ENCODE measurements around the gene ZNF335. TPM values are rescaled to one million over a fixed set of nuclear protein-coding genes. Genes with fewer than 3 reads are reported as not detected.

Gene ZNF335
- total and polyA plus RNA-seq, 2 of the 13 experiments (the other 11 are each of a cell fraction or from before 2014, with no cell fraction given) = 9.7 to 13.7 TPM

DNA sequence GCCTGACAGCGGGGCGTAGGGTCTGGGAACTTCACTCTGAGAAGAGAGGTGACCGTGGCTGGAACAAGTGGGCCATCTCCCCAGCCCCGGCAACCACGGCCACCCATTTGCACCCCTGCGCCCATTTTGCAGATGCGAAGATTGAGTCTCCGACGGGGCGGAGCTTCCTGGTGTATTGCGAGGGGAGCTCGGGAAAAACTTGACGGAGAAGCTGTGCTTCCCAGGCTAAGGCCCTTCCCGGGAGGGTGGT, 653 bp downstream of the ZNF335 start (continued):
- TF ChIP-seq ZNF678 (CRISPR knock-in tag; IDR thresholded peaks at IDR 0.05) (no peak), ARID2 (CRISPR knock-in tag; IDR thresholded peaks at IDR 0.05; ENCODE audit: borderline replicate concordance) (no peak), HNRNPK (IDR thresholded peaks at IDR 0.05; ENCODE audit: low read depth, low read length, poor library complexity, severe bottlenecking) (no peak), ZNF841 (CRISPR knock-in tag; IDR thresholded peaks at IDR 0.05; ENCODE audit: borderline replicate concordance) (no peak), YEATS4 (CRISPR knock-in tag; IDR thresholded peaks at IDR 0.05; ENCODE audit: borderline replicate concordance) (no peak), JUND (CRISPR knock-in tag; IDR thresholded peaks at IDR 0.05) (no peak; the same call in 1 of the 2 replicates), CBX2 (IDR thresholded peaks at IDR 0.05; ENCODE audit: low read depth, low read length) (no peak), CBX2 (CRISPR knock-in tag; IDR thresholded peaks at IDR 0.05; ENCODE audit: low read depth) (no peak), ZFAT (CRISPR knock-in tag; conservative IDR thresholded peaks at IDR 0.05) (no peak), RXRB (CRISPR knock-in tag; IDR thresholded peaks at IDR 0.05; ENCODE audit: borderline replicate concordance) (no peak), NFE2L1 (CRISPR knock-in tag; IDR thresholded peaks at IDR 0.05; ENCODE audit: borderline replicate concordance) (no peak), HNRNPH1 (optimal IDR thresholded peaks at IDR 0.05; ENCODE audit: low read depth, low read length) (no peak), CBFB (CRISPR knock-in tag; IDR thresholded peaks at IDR 0.05) (no peak), ZNF660 (CRISPR knock-in tag; IDR thresholded peaks at IDR 0.05; ENCODE audit: borderline replicate concordance, low read depth) (no peak), THAP11 (CRISPR knock-in tag; IDR thresholded peaks at IDR 0.05) (no peak), RCOR2 (CRISPR knock-in tag; IDR thresholded peaks at IDR 0.05) (peak; percentile 100)
- TF ChIP-seq, protein P1, sequence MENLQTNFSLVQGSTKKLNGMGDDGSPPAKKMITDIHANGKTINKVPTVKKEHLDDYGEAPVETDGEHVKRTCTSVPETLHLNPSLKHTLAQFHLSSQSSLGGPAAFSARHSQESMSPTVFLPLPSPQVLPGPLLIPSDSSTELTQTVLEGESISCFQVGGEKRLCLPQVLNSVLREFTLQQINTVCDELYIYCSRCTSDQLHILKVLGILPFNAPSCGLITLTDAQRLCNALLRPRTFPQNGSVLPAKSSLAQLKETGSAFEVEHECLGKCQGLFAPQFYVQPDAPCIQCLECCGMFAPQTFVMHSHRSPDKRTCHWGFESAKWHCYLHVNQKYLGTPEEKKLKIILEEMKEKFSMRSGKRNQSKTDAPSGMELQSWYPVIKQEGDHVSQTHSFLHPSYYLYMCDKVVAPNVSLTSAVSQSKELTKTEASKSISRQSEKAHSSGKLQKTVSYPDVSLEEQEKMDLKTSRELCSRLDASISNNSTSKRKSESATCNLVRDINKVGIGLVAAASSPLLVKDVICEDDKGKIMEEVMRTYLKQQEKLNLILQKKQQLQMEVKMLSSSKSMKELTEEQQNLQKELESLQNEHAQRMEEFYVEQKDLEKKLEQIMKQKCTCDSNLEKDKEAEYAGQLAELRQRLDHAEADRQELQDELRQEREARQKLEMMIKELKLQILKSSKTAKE (CRISPR knock-in tag; IDR thresholded peaks at IDR 0.05; ENCODE audit: borderline replicate concordance) = 0 out of 2 replicates have a peak, but pooled peaks have one; percentile 4
- TF ChIP-seq, protein P2, sequence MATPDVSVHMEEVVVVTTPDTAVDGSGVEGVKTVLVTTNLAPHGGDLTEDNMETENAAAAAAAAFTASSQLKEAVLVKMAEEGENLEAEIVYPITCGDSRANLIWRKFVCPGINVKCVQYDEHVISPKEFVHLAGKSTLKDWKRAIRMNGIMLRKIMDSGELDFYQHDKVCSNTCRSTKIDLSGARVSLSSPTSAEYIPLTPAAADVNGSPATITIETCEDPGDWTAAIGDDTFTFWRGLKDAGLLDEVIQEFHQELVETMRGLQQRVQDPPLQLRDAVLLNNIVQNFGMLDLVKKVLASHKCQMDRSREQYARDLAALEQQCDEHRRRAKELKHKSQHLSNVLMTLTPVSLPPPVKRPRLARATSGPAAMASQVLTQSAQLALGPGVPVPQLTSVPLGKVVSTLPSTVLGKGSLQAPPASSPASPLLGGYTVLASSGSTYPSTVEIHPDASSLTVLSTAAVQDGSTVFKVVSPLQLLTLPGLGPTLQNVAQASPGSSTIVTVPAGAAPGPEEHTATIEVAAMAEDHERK (CRISPR knock-in tag; IDR thresholded peaks at IDR 0.05; ENCODE audit: low read depth) = no peak
- TF ChIP-seq, protein P3, sequence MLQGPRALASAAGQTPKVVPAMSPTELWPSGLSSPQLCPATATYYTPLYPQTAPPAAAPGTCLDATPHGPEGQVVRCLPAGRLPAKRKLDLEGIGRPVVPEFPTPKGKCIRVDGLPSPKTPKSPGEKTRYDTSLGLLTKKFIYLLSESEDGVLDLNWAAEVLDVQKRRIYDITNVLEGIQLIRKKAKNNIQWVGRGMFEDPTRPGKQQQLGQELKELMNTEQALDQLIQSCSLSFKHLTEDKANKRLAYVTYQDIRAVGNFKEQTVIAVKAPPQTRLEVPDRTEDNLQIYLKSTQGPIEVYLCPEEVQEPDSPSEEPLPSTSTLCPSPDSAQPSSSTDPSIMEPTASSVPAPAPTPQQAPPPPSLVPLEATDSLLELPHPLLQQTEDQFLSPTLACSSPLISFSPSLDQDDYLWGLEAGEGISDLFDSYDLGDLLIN (CRISPR knock-in tag; IDR thresholded peaks at IDR 0.05; ENCODE audit: borderline replicate concordance) = no peak
- TF ChIP-seq, protein P4, sequence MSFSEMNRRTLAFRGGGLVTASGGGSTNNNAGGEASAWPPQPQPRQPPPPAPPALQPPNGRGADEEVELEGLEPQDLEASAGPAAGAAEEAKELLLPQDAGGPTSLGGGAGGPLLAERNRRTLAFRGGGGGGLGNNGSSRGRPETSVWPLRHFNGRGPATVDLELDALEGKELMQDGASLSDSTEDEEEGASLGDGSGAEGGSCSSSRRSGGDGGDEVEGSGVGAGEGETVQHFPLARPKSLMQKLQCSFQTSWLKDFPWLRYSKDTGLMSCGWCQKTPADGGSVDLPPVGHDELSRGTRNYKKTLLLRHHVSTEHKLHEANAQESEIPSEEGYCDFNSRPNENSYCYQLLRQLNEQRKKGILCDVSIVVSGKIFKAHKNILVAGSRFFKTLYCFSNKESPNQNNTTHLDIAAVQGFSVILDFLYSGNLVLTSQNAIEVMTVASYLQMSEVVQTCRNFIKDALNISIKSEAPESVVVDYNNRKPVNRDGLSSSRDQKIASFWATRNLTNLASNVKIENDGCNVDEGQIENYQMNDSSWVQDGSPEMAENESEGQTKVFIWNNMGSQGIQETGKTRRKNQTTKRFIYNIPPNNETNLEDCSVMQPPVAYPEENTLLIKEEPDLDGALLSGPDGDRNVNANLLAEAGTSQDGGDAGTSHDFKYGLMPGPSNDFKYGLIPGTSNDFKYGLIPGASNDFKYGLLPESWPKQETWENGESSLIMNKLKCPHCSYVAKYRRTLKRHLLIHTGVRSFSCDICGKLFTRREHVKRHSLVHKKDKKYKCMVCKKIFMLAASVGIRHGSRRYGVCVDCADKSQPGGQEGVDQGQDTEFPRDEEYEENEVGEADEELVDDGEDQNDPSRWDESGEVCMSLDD (CRISPR knock-in tag; IDR thresholded peaks at IDR 0.05; ENCODE audit: borderline replicate concordance) = no peak
- TF ChIP-seq, protein P5, sequence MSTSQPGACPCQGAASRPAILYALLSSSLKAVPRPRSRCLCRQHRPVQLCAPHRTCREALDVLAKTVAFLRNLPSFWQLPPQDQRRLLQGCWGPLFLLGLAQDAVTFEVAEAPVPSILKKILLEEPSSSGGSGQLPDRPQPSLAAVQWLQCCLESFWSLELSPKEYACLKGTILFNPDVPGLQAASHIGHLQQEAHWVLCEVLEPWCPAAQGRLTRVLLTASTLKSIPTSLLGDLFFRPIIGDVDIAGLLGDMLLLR (CRISPR knock-in tag; IDR thresholded peaks at IDR 0.05) = no peak
- TF ChIP-seq, protein P6, sequence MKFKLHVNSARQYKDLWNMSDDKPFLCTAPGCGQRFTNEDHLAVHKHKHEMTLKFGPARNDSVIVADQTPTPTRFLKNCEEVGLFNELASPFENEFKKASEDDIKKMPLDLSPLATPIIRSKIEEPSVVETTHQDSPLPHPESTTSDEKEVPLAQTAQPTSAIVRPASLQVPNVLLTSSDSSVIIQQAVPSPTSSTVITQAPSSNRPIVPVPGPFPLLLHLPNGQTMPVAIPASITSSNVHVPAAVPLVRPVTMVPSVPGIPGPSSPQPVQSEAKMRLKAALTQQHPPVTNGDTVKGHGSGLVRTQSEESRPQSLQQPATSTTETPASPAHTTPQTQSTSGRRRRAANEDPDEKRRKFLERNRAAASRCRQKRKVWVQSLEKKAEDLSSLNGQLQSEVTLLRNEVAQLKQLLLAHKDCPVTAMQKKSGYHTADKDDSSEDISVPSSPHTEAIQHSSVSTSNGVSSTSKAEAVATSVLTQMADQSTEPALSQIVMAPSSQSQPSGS (CRISPR knock-in tag; IDR thresholded peaks at IDR 0.05) = no peak

Measured in HepG2 (cell line).